Mucosa of rectum (tissue), 2 donors: ENCODE data around the gene CPE.

ENCODE experiments used
- H3K27ac ChIP-seq, 2 donors: one replicate each; pipeline ENCODE4 v1.7.0; 2013; ENCODE audit warnings: inconsistent platforms in 2 of 2, low read depth in 2 of 2, low read length in 2 of 2
- H3K27me3 ChIP-seq, 2 donors: one replicate each; pipeline ENCODE4 v1.7.0; 2013; ENCODE audit warnings: low read length in 2 of 2; ENCODE audit not compliant: control insufficient read depth in 2 of 2, insufficient read depth in 2 of 2
- H3K36me3 ChIP-seq, 2 donors: one replicate each; pipeline ENCODE4 v1.7.0; 2013; ENCODE audit warnings: low read length in 2 of 2; ENCODE audit not compliant: control insufficient read depth in 2 of 2, insufficient read depth in 2 of 2
- H3K4me1 ChIP-seq, 2 donors: one replicate each; pipeline ENCODE4 v1.7.0; 2013; ENCODE audit warnings: low read length in 2 of 2, mild to moderate bottlenecking in 1 of 2; ENCODE audit not compliant: control insufficient read depth in 2 of 2, insufficient read depth in 2 of 2
- H3K4me3 ChIP-seq, 2 donors: one replicate each; pipeline ENCODE4 v1.7.0; 2013; ENCODE audit warnings: low read length in 2 of 2
- H3K9ac ChIP-seq, 2 donors: one replicate each; pipeline ENCODE4 v1.7.0; 2013; ENCODE audit warnings: low read length in 2 of 2, low read depth in 1 of 2, mild to moderate bottlenecking in 1 of 2
- H3K9me3 ChIP-seq, 2 donors: one replicate each; pipeline ENCODE4 v1.7.0; 2013; ENCODE audit warnings: low read length in 2 of 2; ENCODE audit not compliant: control insufficient read depth in 2 of 2
- donor health status: healthy.
- donor health status: Normal muscosa, but diverticular disease.

Gene CPE

GRCh38 chr4:165502916-165503907 is 124.4 kb downstream of the CPE start:
- no peaks in the 10 kb centered on the region for H3K4me1 ChIP-seq
- no peaks in the 10 kb centered on the region for H3K9me3 ChIP-seq
- H3K36me3 ChIP-seq = no peaks in the 10 kb centered on the region
- no peak overlapping the region for H3K9ac ChIP-seq
- H3K27me3 ChIP-seq = no peaks in the 10 kb centered on the region
- no peak overlapping the region for H3K27ac ChIP-seq
- no peak overlapping the region for H3K4me3 ChIP-seq

DNA sequence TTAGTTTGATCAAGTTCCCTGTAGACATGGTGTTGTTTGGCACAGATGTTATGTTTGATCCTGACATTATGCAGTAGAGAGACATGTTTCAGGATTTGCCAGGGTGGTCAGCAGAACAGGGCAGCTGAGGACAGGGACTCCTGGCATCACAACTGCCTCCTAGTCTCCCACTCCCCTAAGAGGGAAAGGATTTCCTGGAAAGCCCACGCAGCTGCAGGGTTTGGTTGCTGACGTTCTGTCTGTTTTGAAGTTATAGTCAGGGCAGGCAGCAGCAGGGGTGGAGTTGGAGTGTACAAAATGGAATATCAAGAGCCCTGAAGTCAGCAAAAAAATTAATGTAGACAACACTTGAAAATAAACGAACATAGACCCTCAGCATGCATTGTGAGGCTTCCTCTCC is 125.4 kb downstream of the CPE start:
- Histone ChIP-seq H3K36me3 (no peaks in the 10 kb centered on the region), H3K9me3 (no peaks in the 10 kb centered on the region), H3K9ac (no peak overlapping the region), H3K27me3 (no peaks in the 10 kb centered on the region), H3K4me1 (no peaks in the 10 kb centered on the region), H3K27ac (no peak overlapping the region), H3K4me3 (no peak overlapping the region)

DNA sequence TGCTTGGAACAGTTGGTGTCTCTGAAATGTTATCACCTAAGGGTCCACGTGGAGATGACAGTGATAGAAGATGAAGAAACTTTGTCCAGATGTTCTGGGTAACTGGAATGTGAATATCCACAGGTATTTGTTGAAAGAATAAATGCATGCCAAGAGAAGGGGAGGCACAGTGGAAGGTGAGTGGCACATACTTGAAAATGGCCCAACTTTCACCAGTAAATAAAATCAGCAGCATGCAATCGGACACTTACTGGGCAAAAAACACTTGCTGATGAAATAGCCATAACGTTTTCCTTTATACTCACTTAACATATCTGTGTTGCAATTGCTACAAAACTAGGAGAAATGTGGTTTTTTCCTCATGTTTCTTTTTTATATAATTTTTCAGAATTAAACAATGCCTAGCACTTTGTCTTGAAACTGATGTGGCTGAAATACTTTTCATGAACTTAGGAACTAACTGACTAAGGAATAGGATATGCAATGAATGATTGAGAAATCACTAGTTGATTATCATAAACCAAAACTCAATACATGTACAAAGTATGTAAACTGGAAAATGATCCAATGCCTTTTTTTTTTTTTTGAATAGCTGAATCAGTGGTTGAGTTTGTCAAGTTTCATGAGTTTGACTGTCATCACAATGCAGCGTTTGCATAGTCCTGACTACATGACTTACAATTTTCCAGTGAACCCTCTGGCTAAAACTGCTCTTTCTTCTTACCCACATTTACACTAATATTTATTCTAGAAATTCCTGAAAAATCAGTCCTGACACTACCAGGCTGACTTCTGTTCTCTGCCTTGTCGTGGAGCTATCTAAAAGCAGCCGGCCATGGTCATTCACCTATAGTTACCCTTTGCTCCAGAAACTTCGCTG is 127.4 kb downstream of the CPE start:
- H3K9me3 ChIP-seq = no peaks in the 10 kb centered on the region
- H3K27ac ChIP-seq = no peak overlapping the region
- no peaks in the 10 kb centered on the region for H3K36me3 ChIP-seq

GRCh38 chr4:165506849-165507248 is 128.0 kb downstream of the CPE start:
- Histone ChIP-seq H3K27me3 (no peaks in the 10 kb centered on the region), H3K4me3 (no peak overlapping the region), H3K9ac (no peak overlapping the region), H3K9me3 (no peaks in the 10 kb centered on the region), H3K4me1 (no peaks in the 10 kb centered on the region), H3K27ac (no peak overlapping the region), H3K36me3 (no peaks in the 10 kb centered on the region)

More for the DNA sequence above, 127.4 kb downstream of the CPE start:
- no peaks in the 10 kb centered on the region for H3K4me1 ChIP-seq
- H3K4me3 ChIP-seq = no peak overlapping the region
- H3K9ac ChIP-seq = no peak overlapping the region
- H3K27me3 ChIP-seq = no peaks in the 10 kb centered on the region

DNA sequence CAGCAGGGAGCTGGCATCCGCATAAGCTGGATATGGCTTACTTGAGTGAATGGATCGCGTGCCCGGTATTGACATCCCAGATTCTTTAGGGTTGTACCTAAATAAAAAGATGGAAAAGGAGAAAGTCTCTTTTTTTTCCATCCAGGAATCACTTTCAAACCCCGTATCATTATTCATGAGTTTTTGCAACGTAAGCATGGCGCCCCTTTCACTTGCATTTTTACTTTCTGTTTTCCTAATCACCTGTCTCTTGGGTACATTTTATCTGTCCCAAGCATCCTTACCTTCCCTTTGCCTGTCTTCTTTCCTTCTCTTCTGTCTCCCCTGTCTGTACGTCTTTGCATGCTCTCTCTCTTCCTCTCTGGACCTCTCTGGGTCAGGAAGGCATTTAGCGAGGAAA is 128.6 kb downstream of the CPE start:
- no peak overlapping the region for H3K9ac ChIP-seq
- no peaks in the 10 kb centered on the region for H3K9me3 ChIP-seq
- H3K27ac ChIP-seq = no peak overlapping the region
- H3K4me3 ChIP-seq = no peak overlapping the region
- no peaks in the 10 kb centered on the region for H3K4me1 ChIP-seq
- no peaks in the 10 kb centered on the region for H3K36me3 ChIP-seq
- no peaks in the 10 kb centered on the region for H3K27me3 ChIP-seq

- Histone ChIP-seq H3K27ac (no peak overlapping the region), H3K9me3 (no peaks in the 10 kb centered on the region), H3K9ac (no peak overlapping the region), H3K4me3 (no peak overlapping the region), H3K4me1 (no peaks in the 10 kb centered on the region), H3K36me3 (no peaks in the 10 kb centered on the region), H3K27me3 (no peaks in the 10 kb centered on the region)
Observed at GRCh38 chr4:165508372-165509120, 129.7 kb downstream of the CPE start.

DNA sequence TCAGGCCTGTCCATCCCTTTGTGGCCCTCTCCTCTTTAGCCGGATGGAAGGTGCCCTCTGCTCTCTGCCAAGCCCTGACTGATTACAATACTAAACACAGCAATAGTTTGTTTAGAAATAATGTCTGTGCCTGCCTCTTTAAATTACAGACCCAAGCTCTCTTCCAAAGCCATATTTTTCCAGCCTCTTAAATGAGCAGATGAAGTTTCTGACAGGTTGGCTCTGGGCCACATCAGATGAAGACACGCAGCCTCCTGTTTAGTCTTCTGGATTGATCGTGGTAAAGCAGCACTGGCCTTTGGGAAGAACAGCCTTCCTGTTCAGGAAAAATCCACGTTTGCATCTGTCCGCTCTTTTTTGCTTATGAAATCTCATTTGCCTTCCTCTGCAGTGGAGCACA is 133.6 kb downstream of the CPE start:
- H3K9me3 ChIP-seq = no peaks in the 10 kb centered on the region
- H3K27ac ChIP-seq = no peak overlapping the region
- no peaks in the 10 kb centered on the region for H3K4me1 ChIP-seq
- H3K27me3 ChIP-seq = no peaks in the 10 kb centered on the region
- no peak overlapping the region for H3K9ac ChIP-seq
- no peaks in the 10 kb centered on the region for H3K36me3 ChIP-seq
- no peak overlapping the region for H3K4me3 ChIP-seq

DNA sequence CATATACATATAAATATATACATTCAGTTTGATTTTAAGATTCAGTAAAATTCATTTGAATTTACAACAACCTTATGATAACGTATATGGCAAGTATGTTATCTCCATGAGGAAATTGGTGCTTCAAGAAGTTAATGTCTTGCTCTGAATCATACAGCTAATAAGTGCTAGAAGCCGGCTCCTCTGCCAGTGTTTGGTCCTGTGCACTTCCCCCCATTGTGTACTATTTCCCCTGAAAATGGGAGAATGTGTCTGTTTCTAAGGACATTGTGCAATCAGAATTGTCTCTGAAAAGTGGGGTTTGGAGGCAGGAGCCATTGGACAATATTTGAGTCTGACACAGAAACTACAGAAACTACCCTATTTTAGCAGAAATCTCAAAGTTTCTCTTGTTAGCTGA is 135.9 kb downstream of the CPE start:
- Histone ChIP-seq H3K36me3 (no peaks in the 10 kb centered on the region), H3K9me3 (no peaks in the 10 kb centered on the region), H3K4me3 (no peak overlapping the region), H3K4me1 (no peaks in the 10 kb centered on the region), H3K27ac (no peak overlapping the region), H3K27me3 (no peaks in the 10 kb centered on the region), H3K9ac (no peak overlapping the region)

- Histone ChIP-seq H3K4me3 (no peak overlapping the region), H3K27ac (no peak overlapping the region), H3K9me3 (no peaks in the 10 kb centered on the region), H3K27me3 (no peaks in the 10 kb centered on the region), H3K4me1 (no peaks in the 10 kb centered on the region), H3K9ac (no peak overlapping the region), H3K36me3 (no peaks in the 10 kb centered on the region)
Observed at GRCh38 chr4:165515201-165515600, 136.4 kb downstream of the CPE start.
